NCI-H524 treated with DMSO at 0.1 percent for 48 hours (cell line): ENCODE measurements around the gene DKK3.
A peak's percentile ranks its signal among the peaks of the same experiment; 100 is the strongest.
"Not testable (repeated sequence)": the region's sequence is repeated elsewhere in the genome, so short reads cannot be mapped to it uniquely, and the experiment has no call there.

ENCODE experiments used
- DNase-seq: peaks from one replicate; lab custom pipeline; 2025; lab: John Stamatoyannopoulos, UW

The DKK3 gene

DNA sequence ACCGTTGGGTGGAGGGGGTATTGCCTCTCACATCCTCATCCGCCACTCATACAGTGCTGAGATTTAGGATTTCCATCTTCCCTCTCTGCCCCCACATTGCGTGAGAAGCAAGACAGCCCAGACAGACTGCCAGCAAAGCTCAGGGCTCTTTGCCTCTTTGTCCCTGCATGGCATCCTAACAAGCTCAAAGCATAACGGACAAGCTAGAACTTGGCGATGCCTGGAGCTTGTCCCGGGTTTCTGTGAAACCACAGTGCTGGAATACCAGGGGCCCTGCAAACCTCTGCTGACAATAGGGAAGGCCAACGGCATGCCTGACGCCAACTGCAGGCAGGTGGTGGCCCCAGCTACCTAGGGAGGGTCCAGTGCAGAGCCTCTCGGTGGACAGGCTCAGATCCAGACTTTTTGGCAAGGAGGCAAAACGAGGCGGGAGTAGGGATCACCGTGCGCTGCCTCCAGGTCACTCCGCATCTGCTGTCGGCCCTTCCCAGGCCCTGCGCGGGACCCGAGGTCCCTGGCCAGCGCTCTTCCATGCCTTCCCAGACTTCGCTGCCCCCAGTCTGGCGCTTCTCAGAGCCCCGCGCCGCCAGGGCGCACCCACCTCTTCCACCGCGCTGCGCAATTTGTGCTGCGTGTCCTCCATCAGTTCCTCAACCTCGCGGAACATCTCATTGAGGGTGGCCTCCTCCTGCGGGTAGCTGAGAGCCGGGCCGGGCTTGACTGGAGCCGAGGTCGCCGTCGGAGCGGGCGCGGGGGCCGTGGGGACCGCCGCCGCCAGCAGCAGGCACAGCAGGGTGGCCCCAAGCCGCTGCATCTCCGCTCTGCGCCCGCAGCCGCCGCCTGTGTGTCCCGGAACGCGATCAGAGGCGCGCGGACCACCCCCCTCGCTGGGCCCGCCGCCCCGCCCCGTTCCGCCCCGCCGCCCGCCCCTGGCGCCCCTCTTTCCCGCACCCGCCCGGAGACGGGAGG, at the start of gene DKK3:
Gene DKK3, minus strand, starts transcription at position 858 of the 969 bp plus-strand sequence. Its CDS starts 44 bp downstream, at position 814.
- DNase-seq: no peak

- DNase-seq: no peak
Measured at GRCh38 chr11:12057299-12057980, 49.0 kb upstream of the DKK3 start.

- no peak for DNase-seq
Measured at GRCh38 chr11:12056119-12056518, 47.7 kb upstream of the DKK3 start.

GRCh38 chr11:12053606-12054361, 45.4 kb upstream of the DKK3 start:
- no peak for DNase-seq

- no peak for DNase-seq
Measured at GRCh38 chr11:12052676-12053605, 44.5 kb upstream of the DKK3 start.

GRCh38 chr11:12051287-12051662, 42.8 kb upstream of the DKK3 start:
- DNase-seq: no peak

DNA sequence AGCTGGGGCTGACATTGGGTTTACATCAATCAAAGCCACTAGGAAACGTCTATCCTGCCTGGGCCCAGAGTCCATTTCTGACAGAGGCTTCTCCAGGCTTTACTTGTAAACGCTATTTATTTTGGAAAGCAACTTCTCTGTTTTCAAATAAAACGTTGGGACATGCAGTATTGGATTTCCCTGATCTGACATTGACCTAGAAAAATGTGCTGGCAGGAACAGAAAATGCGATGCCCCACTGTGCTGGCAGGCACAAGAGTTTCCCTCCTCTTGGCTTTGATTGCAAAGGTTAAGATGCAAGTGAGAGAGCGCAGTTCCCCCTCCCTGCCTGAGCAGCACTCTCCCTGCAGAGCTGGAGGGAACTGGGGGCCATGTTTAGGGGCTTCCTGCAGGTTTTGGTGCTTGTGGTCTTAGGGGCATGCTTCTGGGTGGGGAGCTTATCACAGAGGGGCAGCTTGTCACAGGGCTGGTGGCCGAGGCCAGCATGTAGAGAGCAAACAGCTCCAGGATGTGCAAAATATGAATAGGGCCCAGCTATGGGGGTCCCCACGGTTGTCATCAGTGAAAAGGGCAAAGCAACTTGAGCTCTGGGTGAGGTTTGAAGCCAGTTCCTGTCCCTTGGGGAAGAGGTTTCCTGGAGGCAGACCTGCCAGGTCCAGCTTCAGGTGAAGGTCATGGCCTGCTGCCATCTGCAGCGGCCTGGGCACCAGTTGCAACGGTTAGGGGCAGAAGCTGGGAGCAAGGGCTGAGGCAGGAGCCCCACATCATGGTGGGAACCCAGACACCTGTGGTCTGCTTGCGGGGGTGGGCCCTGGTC, 42.3 kb upstream of the DKK3 start:
- no peak for DNase-seq

- DNase-seq: no peak
Measured at GRCh38 chr11:12048936-12049790, 40.7 kb upstream of the DKK3 start.

- no peak for DNase-seq
Measured at GRCh38 chr11:12046636-12047236, 38.3 kb upstream of the DKK3 start.

- DNase-seq: no peak
Measured at GRCh38 chr11:12045914-12046635, 37.6 kb upstream of the DKK3 start.

- DNase-seq: peak; percentile 23
Measured at GRCh38 chr11:12044799-12045198, 36.4 kb upstream of the DKK3 start.

DNA sequence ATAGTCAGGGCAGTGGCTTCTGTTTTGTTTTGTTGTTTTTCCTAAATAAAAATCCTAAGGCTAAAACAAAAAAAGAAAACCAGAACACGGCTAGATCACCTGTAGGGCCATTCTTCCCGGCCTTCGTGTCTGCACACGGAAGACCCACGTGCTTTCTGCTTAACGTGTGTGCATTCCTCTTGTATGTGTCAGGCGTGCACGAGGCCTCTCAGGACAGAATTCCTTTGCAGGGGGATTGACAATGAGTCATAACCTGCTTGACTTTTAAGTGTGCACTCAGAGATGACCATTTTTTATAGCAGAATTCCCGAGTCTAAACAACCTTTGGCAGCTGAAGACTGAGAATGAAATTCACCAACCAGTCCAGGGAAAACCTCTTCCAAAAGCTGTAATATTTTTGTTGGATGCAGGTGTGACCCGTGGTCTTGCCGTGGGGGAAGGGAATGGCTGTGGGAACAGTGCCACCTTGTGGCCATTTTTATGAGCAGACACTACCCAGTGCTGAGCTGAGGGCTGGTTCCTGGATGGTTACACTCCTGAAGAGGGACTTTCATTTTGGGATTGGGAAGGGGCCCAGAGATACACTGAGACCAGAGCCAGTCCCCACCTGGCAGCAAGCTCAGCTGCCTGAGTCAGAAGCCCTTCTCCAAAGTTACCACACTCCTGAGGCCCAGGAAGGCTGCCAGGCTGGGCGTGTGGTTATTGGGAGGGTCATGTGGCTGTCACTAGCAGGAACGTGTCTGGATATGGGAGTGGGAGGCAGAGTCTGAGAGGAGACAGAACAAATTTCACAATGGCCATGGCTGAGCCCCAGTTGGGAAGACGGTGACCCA, 35.7 kb upstream of the DKK3 start:
- peak; percentile 7 for DNase-seq

DNA sequence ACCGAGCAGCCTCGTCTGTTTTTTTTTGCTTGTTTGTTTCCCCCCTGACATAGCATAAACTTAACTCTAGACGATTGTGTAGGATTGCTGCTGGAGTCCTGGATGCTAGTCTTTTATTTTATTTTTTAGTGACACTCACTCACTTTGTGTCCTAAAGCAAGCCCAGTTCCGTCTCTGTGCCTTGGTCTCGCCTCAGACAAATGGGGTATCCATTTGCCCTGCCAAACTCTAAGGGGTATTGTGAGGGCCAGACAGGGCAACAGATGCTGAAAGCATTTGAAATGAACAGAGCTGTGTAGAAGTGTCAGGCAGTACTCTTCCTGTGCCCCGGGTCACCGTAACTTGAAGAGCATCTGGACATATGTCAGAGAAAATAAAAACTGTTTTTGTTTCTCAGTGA, 34.8 kb upstream of the DKK3 start:
- DNase-seq: peak; percentile 23

- DNase-seq: no peak
Measured at GRCh38 chr11:12042215-12042676, 33.8 kb upstream of the DKK3 start.

DNA sequence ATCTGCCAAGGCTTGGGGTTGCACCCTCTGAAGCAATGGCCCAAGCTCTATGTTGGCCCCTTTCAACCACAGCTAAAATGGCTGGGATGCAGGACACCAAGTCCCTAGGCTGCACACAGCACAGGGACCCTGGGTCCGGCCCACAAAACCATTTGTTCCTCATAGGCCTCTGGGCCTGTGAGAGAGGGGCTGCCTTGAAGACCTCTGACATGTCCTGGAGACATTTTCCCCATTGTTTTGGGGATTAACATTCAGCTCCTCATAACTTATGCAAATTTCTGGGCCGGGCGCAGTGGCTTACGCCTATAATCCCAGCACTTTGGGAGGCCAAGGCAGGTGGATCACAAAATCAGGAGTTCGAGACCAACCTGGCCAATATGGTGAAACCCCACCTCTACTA, 32.3 kb upstream of the DKK3 start:
- DNase-seq: not testable (repeated sequence)

GRCh38 chr11:12032968-12033367, 24.5 kb upstream of the DKK3 start:
- DNase-seq: no peak

DNA sequence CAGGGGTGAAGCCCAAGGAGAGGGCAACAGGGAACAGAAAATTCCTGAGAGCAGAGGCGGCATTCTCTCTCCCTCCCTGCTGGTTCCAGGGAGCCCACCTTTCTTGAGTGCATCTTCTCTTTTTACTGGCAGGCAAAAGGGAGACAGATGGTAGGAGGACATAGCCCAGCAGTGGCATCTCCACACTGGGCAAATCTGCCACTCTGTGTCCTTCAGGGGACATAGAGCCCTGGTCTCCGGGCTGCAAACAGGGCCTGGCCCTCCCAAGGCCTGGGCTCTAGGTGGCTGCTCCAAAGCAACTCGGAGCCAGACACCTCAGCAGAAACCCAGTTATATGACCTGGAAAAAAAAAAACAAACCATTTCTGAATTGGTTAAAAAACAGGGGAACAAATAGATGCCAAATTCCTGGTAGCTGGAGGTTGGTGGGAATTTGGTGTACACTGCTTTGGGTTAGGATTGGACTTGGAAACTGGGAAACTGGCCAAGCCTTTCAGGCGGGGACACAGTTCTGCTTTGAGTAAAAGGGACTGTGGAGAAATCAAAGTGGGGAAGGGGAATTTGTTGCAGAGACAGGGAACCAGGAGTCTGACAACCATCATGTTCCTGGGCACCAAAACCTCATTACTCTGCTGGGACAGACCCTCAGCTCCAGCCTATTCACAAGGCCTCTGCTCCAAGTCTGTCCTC, 23.6 kb upstream of the DKK3 start:
- DNase-seq: no peak
